Testis (tissue), 2 donors: ENCODE data around the gene FCHSD2.

Experiments used
- CTCF ChIP-seq, 3 experiments: fragments of 450-650 bp in 2 of 3; fragments of 200-600 bp in 1 of 3; sonication (generic) in 1 of 3; IDR thresholded peaks; one replicate each; pipeline ENCODE4 v1.5.1; 2016 to 2019; ENCODE audit warnings: antibody characterized with exemption in 3 of 3, mild to moderate bottlenecking in 2 of 3, moderate library complexity in 1 of 3
- POLR2A ChIP-seq: fragments of 450-650 bp; IDR thresholded peaks from one replicate; pipeline ENCODE4 v1.6.1; 2017; ENCODE audit warnings: antibody characterized with exemption, mild to moderate bottlenecking, moderate library complexity

- TF ChIP-seq CTCF (IDR thresholded peaks at IDR 0.05) (no peak), POLR2A (no peak)
Measured at GRCh38 chr11:72799441-72799840, 342.7 kb downstream of the FCHSD2 start.
